ENCODE data around the gene PRPS1. TPM values are rescaled to one million over a fixed set of nuclear protein-coding genes. Genes with fewer than 3 reads are reported as not detected.

Gene PRPS1
- total RNA-seq, 2 experiments from 2014 or later: 66.5 to 70.4 TPM

- Mint-ChIP-seq H3K27me3 (no peaks in the 10 kb centered on the region), H3K4me1 (ENCODE audit: low read depth) (no peaks in the 10 kb centered on the region), H3K36me3 (ENCODE audit: low read depth) (peaks cover 77% of the 10 kb centered on the region), H3K27ac (no peak overlapping the region), H3K9me3 (no peaks in the 10 kb centered on the region), H3K4me3 (no peak overlapping the region)
- intact Hi-C loops (cut with DNase I, micrococcal nuclease): no loop called here
- Histone ChIP-seq H3K4me3 (ENCODE audit: low read length) (no peak overlapping the region), H3K4me1 (ENCODE audit: insufficient read depth, low read length) (no peaks in the 10 kb centered on the region), H3K27ac (ENCODE audit: low read depth in 1 of 2, low read length in 2 of 2) (no peak overlapping the region), H3K27me3 (ENCODE audit: control insufficient read depth in 1 of 2, insufficient read depth in 2 of 2, low read length in 2 of 2) (no peaks in the 10 kb centered on the region), H3K36me3 (ENCODE audit: insufficient read depth, low read length) (peaks cover 50% of the 10 kb centered on the region), H3K9me3 (ENCODE audit: control insufficient read depth in 1 of 2, insufficient read depth in 1 of 2, low read length in 2 of 2) (no peaks in the 10 kb centered on the region)
- ATAC-seq (ENCODE audit: poor library complexity) (no peak), DNase-seq (no peak)
- CTCF ChIA-PET: no interaction called here
- no peak for TF ChIP-seq CTCF (IDR thresholded peaks at IDR 0.05)
- POLR2A ChIA-PET: no interaction called here
Measured at GRCh38 chrX:107646735-107647134, 18.4 kb downstream of the PRPS1 start.

GRCh38 chrX:107648332-107648731 is 20.0 kb downstream of the PRPS1 start:
- TF ChIP-seq CTCF (IDR thresholded peaks at IDR 0.05): no peak
- Mint-ChIP-seq H3K9me3 (no peaks in the 10 kb centered on the region), H3K4me3 (no peak overlapping the region), H3K4me1 (ENCODE audit: low read depth) (no peaks in the 10 kb centered on the region), H3K27ac (no peak overlapping the region), H3K36me3 (ENCODE audit: low read depth) (peaks cover 64% of the 10 kb centered on the region), H3K27me3 (no peaks in the 10 kb centered on the region)
- ChIA-PET POLR2A (interaction anchor here (0.6 kb wide), 1 partner anchor 1151 kb away, joined by 3 read pairs; no protein-coding TSS in a partner anchor), CTCF (interaction anchor here (1.0 kb wide), 1 partner anchor 12 kb away, joined by 3 read pairs; no protein-coding TSS in a partner anchor)
- Histone ChIP-seq H3K27me3 (ENCODE audit: control insufficient read depth in 1 of 2, insufficient read depth in 2 of 2, low read length in 2 of 2) (no peaks in the 10 kb centered on the region), H3K36me3 (ENCODE audit: insufficient read depth, low read length) (peaks cover 44% of the 10 kb centered on the region), H3K4me3 (ENCODE audit: low read length) (no peak overlapping the region), H3K27ac (ENCODE audit: low read depth in 1 of 2, low read length in 2 of 2) (no peak overlapping the region), H3K4me1 (ENCODE audit: insufficient read depth, low read length) (no peaks in the 10 kb centered on the region), H3K9me3 (ENCODE audit: control insufficient read depth in 1 of 2, insufficient read depth in 1 of 2, low read length in 2 of 2) (no peaks in the 10 kb centered on the region)
- DNase-seq: no peak
- no peak for ATAC-seq (ENCODE audit: poor library complexity)
- intact Hi-C loops (cut with DNase I, micrococcal nuclease): no loop called here

GRCh38 chrX:107654566-107654871 is 26.2 kb downstream of the PRPS1 start:
- Histone ChIP-seq H3K27me3 (ENCODE audit: control insufficient read depth in 1 of 2, insufficient read depth in 2 of 2, low read length in 2 of 2) (no peaks in the 10 kb centered on the region), H3K4me1 (ENCODE audit: insufficient read depth, low read length) (peaks cover 12% of the 10 kb centered on the region), H3K36me3 (ENCODE audit: insufficient read depth, low read length) (peaks cover 9% of the 10 kb centered on the region), H3K4me3 (ENCODE audit: low read length) (no peak overlapping the region), H3K27ac (ENCODE audit: low read depth in 1 of 2, low read length in 2 of 2) (no peak overlapping the region), H3K9me3 (ENCODE audit: control insufficient read depth in 1 of 2, insufficient read depth in 1 of 2, low read length in 2 of 2) (no peaks in the 10 kb centered on the region)
- POLR2A ChIA-PET: interaction anchor here (0.6 to 3.9 kb wide), 6 partner anchors 19 to 607 kb away, joined by 3 to 12 read pairs (median 4); partner anchors contain the start of gene NCBP2L
- no peak for TF ChIP-seq CTCF (IDR thresholded peaks at IDR 0.05)
- H3K4me3 Mint-ChIP-seq: no peak overlapping the region
- intact Hi-C loops (cut with DNase I, micrococcal nuclease): no loop called here
- ATAC-seq (ENCODE audit: poor library complexity) (no peak), DNase-seq (no peak)
- CTCF ChIA-PET: interaction anchor here (0.7 to 9.5 kb wide), 6 partner anchors 13 to 121 kb away, joined by 3 to 92 read pairs (median 4); partner anchors contain the start of genes NCBP2L, PRPS1 and TSC22D3
- no peaks in the 10 kb centered on the region for H3K9me3 Mint-ChIP-seq
- no peak overlapping the region for H3K27ac Mint-ChIP-seq
- peaks cover 24% of the 10 kb centered on the region for H3K4me1 Mint-ChIP-seq (ENCODE audit: low read depth)
- H3K36me3 Mint-ChIP-seq (ENCODE audit: low read depth): peaks cover 18% of the 10 kb centered on the region
- H3K27me3 Mint-ChIP-seq: no peaks in the 10 kb centered on the region
